Measurements from ENCODE around the gene AP3S2. TPM values are rescaled to one million over a fixed set of nuclear protein-coding genes. Genes with fewer than 3 reads are reported as not detected.

AP3S2 gene
- total and polyA plus RNA-seq, 2 of the 4 experiments (the other 2 are of a cell fraction): 12.6 to 34.1 TPM

DNA sequence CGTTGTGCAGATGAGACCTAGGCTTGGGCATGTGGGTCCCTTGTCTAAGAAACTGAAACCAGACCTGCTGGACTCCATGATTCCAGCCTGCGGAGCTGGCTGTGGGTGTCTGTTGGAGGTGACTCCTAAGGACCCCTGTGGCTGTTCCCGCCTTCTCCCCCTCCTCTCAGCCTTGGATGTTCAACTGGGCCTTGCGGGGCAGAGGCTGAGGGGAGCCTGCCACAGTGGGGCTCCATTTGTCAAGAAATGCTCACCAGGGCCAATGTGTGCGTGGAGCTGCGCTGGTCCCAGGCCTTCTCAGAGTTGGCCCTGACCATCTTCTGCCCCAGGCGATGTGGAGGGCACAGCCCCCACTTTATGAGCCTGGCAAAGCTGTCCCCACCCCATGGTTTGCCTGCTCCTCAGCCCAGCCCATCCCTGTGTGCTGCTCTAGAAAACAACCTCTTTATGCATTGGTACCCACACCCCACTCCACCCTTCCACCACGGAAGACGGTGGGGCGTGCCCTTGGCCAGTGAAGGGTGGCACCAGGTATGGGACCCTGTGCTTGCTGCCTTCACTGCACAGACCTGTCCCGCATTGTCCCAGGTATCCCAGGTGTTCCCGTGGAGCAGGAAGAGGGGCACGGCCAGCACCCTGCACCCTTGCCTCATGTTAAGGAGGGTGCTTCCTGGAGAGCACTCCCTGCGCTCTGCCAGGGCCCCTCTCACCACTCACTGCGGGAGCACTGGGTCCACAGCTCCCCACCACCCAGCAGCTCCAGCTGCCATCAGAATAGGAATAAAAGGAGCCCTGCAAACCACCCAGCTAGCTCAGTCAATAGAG, 109.7 kb downstream of the AP3S2 start:
- CTCF ChIA-PET: no interaction called here
- POLR2A ChIA-PET (ENCODE audit: unreplicated experiment): no interaction called here
- peak overlapping the region; percentile 49 for H2AFZ ChIP-seq (replicated peaks; ENCODE audit: low read length, poor library complexity)
- H3K56ac ChIP-seq (ENCODE audit: extremely low read depth, insufficient read depth, low read length): no peak overlapping the region
- no peak overlapping the region for H3K18ac ChIP-seq (ENCODE audit: low read depth, low read length)
- dilution Hi-C loops (cut with HindIII; ENCODE audit: low sequenced_read_pairs, unreplicated experiment): no loop called here
- no peak overlapping the region for H3K14ac ChIP-seq (replicated peaks; ENCODE audit: low read depth, low read length)
- H4K20me1 ChIP-seq (ENCODE audit: insufficient read depth, low read length): no peaks in the 10 kb centered on the region
- no TSS peak for BruUV-seq (replicated peaks)
- H3K4ac ChIP-seq (ENCODE audit: low read depth, low read length): peak overlapping the region; percentile 16; the same call in 1 of the 2 replicates
- intact Hi-C loops (cut with micrococcal nuclease): no loop called here
- TF ChIP-seq NFE2L2 (IDR thresholded peaks at IDR 0.05; ENCODE audit: low read depth, low read length): no peak
- no peak for TF ChIP-seq BHLHE40 (IDR thresholded peaks at IDR 0.05; ENCODE audit: low read depth, low read length)
- TF ChIP-seq MAZ (IDR thresholded peaks at IDR 0.05; ENCODE audit: borderline replicate concordance, low read depth, low read length): no peak
- TF ChIP-seq RFX5 (IDR thresholded peaks at IDR 0.05; ENCODE audit: low read depth, low read length): no peak
- DNase-seq (no peak), ATAC-seq (ENCODE audit: low read depth) (no peak)
- in situ Hi-C loops (cut with MboI; ENCODE audit: low sequenced_read_pairs): no loop called here
- no peak overlapping the region for H2BK120ac ChIP-seq (ENCODE audit: low read depth, low read length)
- H4K5ac ChIP-seq (ENCODE audit: low read depth, low read length): no peak overlapping the region
- no peak overlapping the region for H2BK20ac ChIP-seq (ENCODE audit: low read depth, low read length)
- no peaks in the 10 kb centered on the region for H3K27me3 ChIP-seq (ENCODE audit: control insufficient read depth, insufficient read depth, low read length)
- H4K91ac ChIP-seq (ENCODE audit: insufficient read depth, low read depth, low read length): no peak overlapping the region
- no peak overlapping the region for H3K23ac ChIP-seq (ENCODE audit: low read depth, low read length)
- H3K9me3 ChIP-seq (ENCODE audit: control insufficient read depth, insufficient read depth, low read length): peaks cover 3% of the 10 kb centered on the region; the same call in 1 of the 2 replicates
- H3K36me3 ChIP-seq (ENCODE audit: control insufficient read depth, insufficient read depth, low read length): peaks cover 10% of the 10 kb centered on the region; the same call in 1 of the 2 replicates
- H2BK15ac ChIP-seq (ENCODE audit: low read depth, low read length): no peak overlapping the region
- no peak overlapping the region for H3K27ac ChIP-seq (ENCODE audit: insufficient read depth, low read length)
- 0 out of 2 replicates have a peak overlapping the region, but pooled peaks have one; percentile 9 for H2AK5ac ChIP-seq (ENCODE audit: low read depth, low read length)
- H3K9ac ChIP-seq (ENCODE audit: low read depth, low read length): no peak overlapping the region
- no peak overlapping the region for H2AK9ac ChIP-seq (replicated peaks; ENCODE audit: low read depth, low read length, poor library complexity)
- no peak overlapping the region for H3K4me3 ChIP-seq (ENCODE audit: insufficient read depth, low read depth, low read length)
- no peaks in the 10 kb centered on the region for H3K79me1 ChIP-seq (ENCODE audit: low read depth in 1 of 2, low read length in 2 of 2)
- whole genome bisulfite sequencing, 2 experiments (ENCODE audit: extremely low coverage in 2 of 2, insufficient read length in 1 of 2): 79% methylated on average over 4 of the region's 15 CpGs; no CpG with 5 or more reads in 1 of the 2 experiments
- no peak overlapping the region for H3K4me2 ChIP-seq (ENCODE audit: low read depth, low read length)
- peaks cover 10% of the 10 kb centered on the region for H3K4me1 ChIP-seq (ENCODE audit: control insufficient read depth, insufficient read depth, low read length)
- no peak overlapping the region for H4K8ac ChIP-seq (ENCODE audit: low read depth in 2 of 2, low read length in 2 of 2)
- no peak overlapping the region for H2BK5ac ChIP-seq (ENCODE audit: low read depth, low read length, poor library complexity, severe bottlenecking)
- H3K9me1 ChIP-seq (ENCODE audit: insufficient read depth, low read length): no peaks in the 10 kb centered on the region; the same call in 1 of the 2 replicates
